GM23338 (cell line): ENCODE measurements around the gene SLC16A12. TPM values are rescaled to one million over a fixed set of nuclear protein-coding genes. Genes with fewer than 3 reads are reported as not detected.

Experiments
- ATAC-seq: fragments of 200-7000 bp; cut with Tn5 transposase; 3 replicates; pipeline ENCODE4 v1.9.1; 2020
- DNase-seq: peaks from one replicate; pipeline ENCODE4 v3.0.0-alpha.2; 2015; ENCODE audit warnings: low spot score
- H2AFZ ChIP-seq: fragments of 200-600 bp; sonication (generic); 2 replicates; pipeline ENCODE4 v1.8.0; 2016; ENCODE audit warnings: antibody characterized with exemption, mild to moderate bottlenecking, moderate library complexity
- H3F3A ChIP-seq: fragments of 200-600 bp; sonication (generic); replicated peaks from 2 replicates; pipeline ENCODE4 v1.8.0; 2017; ENCODE audit warnings: antibody characterized with exemption, mixed run types, low read depth
- H3K27ac ChIP-seq: fragments of 200-600 bp; sonication (generic); 2 replicates; pipeline ENCODE4 v1.6.1; 2016; ENCODE audit warnings: low read depth
- H3K27me3 ChIP-seq: fragments of 200-600 bp; sonication (generic); 2 replicates; pipeline ENCODE4 v1.8.0; 2016; ENCODE audit warnings: mild to moderate bottlenecking, mixed run types, moderate library complexity; ENCODE audit not compliant: insufficient read depth
- H3K36me3 ChIP-seq: fragments of 200-600 bp; sonication (generic); 2 replicates; pipeline ENCODE4 v1.8.0; 2016; ENCODE audit warnings: mild to moderate bottlenecking; ENCODE audit not compliant: insufficient read depth
- H3K4me1 ChIP-seq: fragments of 200-600 bp; sonication (generic); 2 replicates; pipeline ENCODE4 v1.8.0; 2016; ENCODE audit warnings: mild to moderate bottlenecking, moderate library complexity; ENCODE audit not compliant: insufficient read depth
- H3K4me2 ChIP-seq: fragments of 200-600 bp; sonication (generic); 2 replicates; pipeline ENCODE4 v1.7.1; 2017; ENCODE audit warnings: mixed run types
- H3K4me3 ChIP-seq: fragments of 200-600 bp; sonication (generic); 2 replicates; pipeline ENCODE4 v1.6.1; 2016; ENCODE audit warnings: mixed run types
- H3K79me2 ChIP-seq: fragments of 200-600 bp; sonication (generic); replicated peaks from 2 replicates; pipeline ENCODE4 v1.8.0; 2017; ENCODE audit warnings: mild to moderate bottlenecking; ENCODE audit not compliant: insufficient read depth
- H3K9me2 ChIP-seq: fragments of 200-600 bp; sonication (generic); 2 replicates; pipeline ENCODE4 v1.8.0; 2017; ENCODE audit not compliant: insufficient read depth
- H4K20me1 ChIP-seq: fragments of 200-600 bp; sonication (generic); replicated peaks from 2 replicates; pipeline ENCODE4 v1.8.0; 2017; ENCODE audit warnings: mild to moderate bottlenecking; ENCODE audit not compliant: insufficient read depth
- H3K27ac Mint-ChIP-seq: 2 replicates; pipeline ENCODE4 v1.8.0; 2020; ENCODE audit warnings: inconsistent platforms, mild to moderate bottlenecking, moderate library complexity, mixed read lengths
- H3K27me3 Mint-ChIP-seq: 3 replicates; pipeline ENCODE4 v1.8.0; 2022; ENCODE audit warnings: low read depth, mild to moderate bottlenecking, moderate library complexity, mixed read lengths, inconsistent platforms; ENCODE audit not compliant: insufficient read depth, poor library complexity
- H3K36me3 Mint-ChIP-seq: 3 replicates; pipeline ENCODE4 v1.8.0; 2021; ENCODE audit warnings: low read depth, mild to moderate bottlenecking, inconsistent platforms, moderate library complexity, mixed read lengths
- H3K4me1 Mint-ChIP-seq: 3 replicates; pipeline ENCODE4 v1.8.0; 2020; ENCODE audit warnings: mild to moderate bottlenecking, inconsistent platforms, mixed read lengths
- H3K4me3 Mint-ChIP-seq: 3 replicates; pipeline ENCODE4 v1.8.0; 2021; ENCODE audit warnings: moderate library complexity, mild to moderate bottlenecking, inconsistent platforms, mixed read lengths
- H3K9me3 Mint-ChIP-seq: 3 replicates; pipeline ENCODE4 v1.8.0; 2020; ENCODE audit warnings: moderate library complexity, mild to moderate bottlenecking, inconsistent platforms, mixed read lengths
- CREB1 ChIP-seq: fragments of 250-450 bp; sonication (Bioruptor Pico); IDR thresholded peaks from 2 replicates; pipeline ENCODE4 v1.5.0; 2020; ENCODE audit warnings: low read depth, mild to moderate bottlenecking, moderate library complexity
- CTCF ChIP-seq, 2 experiments: fragments of 200-600 bp in 1 of 2; sonication (generic) in 1 of 2; conservative IDR thresholded peaks; 2 replicates each; pipeline versions ENCODE4 v1.5.1 to v1.6.1; 2016 to 2017; ENCODE audit warnings: antibody characterized with exemption in 2 of 2, low read depth in 2 of 2, mild to moderate bottlenecking in 2 of 2, moderate library complexity in 1 of 2
- EZH2phosphoT487 ChIP-seq: fragments of 200-600 bp; sonication (generic); IDR thresholded peaks from one replicate; pipeline ENCODE4 v1.8.1; 2018; ENCODE audit warnings: antibody characterized with exemption; ENCODE audit not compliant: unreplicated experiment
- JUNB ChIP-seq: IDR thresholded peaks from one replicate; pipeline ENCODE4 v1.6.1; 2016; ENCODE audit warnings: antibody characterized with exemption; ENCODE audit not compliant: unreplicated experiment
- NANOG ChIP-seq: IDR thresholded peaks from 2 replicates; pipeline ENCODE4 v1.6.1; 2016; ENCODE audit warnings: antibody characterized with exemption, borderline replicate concordance
- POLR2AphosphoS5 ChIP-seq: IDR thresholded peaks from 2 replicates; pipeline ENCODE4 v1.6.1; 2016; ENCODE audit warnings: antibody characterized with exemption, low read depth
- ZNF114 ChIP-seq: fragments of 250-450 bp; sonication (Bioruptor Pico); IDR thresholded peaks from 2 replicates; pipeline ENCODE4 v1.5.0; 2020; ENCODE audit warnings: mild to moderate bottlenecking, moderate library complexity
- ZNF331 ChIP-seq: fragments of 250-450 bp; sonication (Bioruptor Pico); IDR thresholded peaks from 2 replicates; pipeline ENCODE4 v1.5.0; 2020; ENCODE audit warnings: low read depth, mild to moderate bottlenecking, moderate library complexity
- polyA plus RNA-seq: library from polyadenylated mRNA; unstranded; fragments of >200 nt; fragmentation: Nextera tagmentation; extraction: Ambion mirVana; gene quantifications from 2 replicates; pipeline ENCODE4 v1.2.1, GENCODE V29; 2016
- total RNA-seq: library from RNA; depleted of rRNA; stranded (reverse); fragments of >200 nt; shearing (Covaris generic); gene quantifications from 2 replicates; pipeline ENCODE4 v1.2.3, GENCODE V29; 2014
- TF ChIP-seq, protein P1 (sequence below): IDR thresholded peaks from one replicate; pipeline ENCODE4 v1.6.1; 2018; ENCODE audit warnings: antibody characterized with exemption; ENCODE audit not compliant: unreplicated experiment
- TF ChIP-seq, protein P2 (sequence below): fragments of 250-450 bp; sonication (Bioruptor Pico); IDR thresholded peaks from 2 replicates; pipeline ENCODE4 v1.5.0; 2020; ENCODE audit warnings: mild to moderate bottlenecking, moderate library complexity

The SLC16A12 gene
- total and polyA plus RNA-seq, 2 experiments from 2014 or later, result 0.84 to 2.0 TPM

DNA sequence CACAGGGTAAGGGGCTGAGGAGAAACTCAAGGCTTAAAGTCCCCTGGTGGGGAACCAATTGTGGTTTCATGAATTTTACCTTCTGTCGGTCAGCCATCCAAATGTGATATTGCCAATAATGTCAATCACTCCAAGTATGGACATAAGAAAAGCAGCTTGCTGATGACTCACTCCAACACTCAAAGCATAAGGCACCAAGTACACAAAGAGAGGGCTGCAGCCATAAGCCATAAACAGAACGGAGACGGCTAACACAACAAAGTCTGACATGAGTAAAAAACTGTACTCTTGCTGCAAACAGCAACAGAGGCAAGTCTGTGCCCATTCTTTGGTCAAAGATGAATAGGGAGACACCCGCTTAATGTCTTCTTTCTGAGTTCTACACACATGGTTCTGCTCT, 96.9 kb downstream of the SLC16A12 start (continued):
- TF ChIP-seq, protein P1, sequence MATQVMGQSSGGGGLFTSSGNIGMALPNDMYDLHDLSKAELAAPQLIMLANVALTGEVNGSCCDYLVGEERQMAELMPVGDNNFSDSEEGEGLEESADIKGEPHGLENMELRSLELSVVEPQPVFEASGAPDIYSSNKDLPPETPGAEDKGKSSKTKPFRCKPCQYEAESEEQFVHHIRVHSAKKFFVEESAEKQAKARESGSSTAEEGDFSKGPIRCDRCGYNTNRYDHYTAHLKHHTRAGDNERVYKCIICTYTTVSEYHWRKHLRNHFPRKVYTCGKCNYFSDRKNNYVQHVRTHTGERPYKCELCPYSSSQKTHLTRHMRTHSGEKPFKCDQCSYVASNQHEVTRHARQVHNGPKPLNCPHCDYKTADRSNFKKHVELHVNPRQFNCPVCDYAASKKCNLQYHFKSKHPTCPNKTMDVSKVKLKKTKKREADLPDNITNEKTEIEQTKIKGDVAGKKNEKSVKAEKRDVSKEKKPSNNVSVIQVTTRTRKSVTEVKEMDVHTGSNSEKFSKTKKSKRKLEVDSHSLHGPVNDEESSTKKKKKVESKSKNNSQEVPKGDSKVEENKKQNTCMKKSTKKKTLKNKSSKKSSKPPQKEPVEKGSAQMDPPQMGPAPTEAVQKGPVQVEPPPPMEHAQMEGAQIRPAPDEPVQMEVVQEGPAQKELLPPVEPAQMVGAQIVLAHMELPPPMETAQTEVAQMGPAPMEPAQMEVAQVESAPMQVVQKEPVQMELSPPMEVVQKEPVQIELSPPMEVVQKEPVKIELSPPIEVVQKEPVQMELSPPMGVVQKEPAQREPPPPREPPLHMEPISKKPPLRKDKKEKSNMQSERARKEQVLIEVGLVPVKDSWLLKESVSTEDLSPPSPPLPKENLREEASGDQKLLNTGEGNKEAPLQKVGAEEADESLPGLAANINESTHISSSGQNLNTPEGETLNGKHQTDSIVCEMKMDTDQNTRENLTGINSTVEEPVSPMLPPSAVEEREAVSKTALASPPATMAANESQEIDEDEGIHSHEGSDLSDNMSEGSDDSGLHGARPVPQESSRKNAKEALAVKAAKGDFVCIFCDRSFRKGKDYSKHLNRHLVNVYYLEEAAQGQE, result no peak

- H3K9me3 Mint-ChIP-seq, result no peaks in the 10 kb centered on the region
- H3K4me1 Mint-ChIP-seq, result peaks cover 45% of the 10 kb centered on the region
- H3K9me2 ChIP-seq, result no peaks in the 10 kb centered on the region
- H3K4me3 ChIP-seq, result no peak overlapping the region
- no peaks in the 10 kb centered on the region for H3K79me2 ChIP-seq
- no peaks in the 10 kb centered on the region for H3K36me3 ChIP-seq
- peaks cover 2% of the 10 kb centered on the region for H3K27me3 Mint-ChIP-seq
- H3K27ac ChIP-seq, result no peak overlapping the region
- H3K27ac Mint-ChIP-seq, result no peak overlapping the region
- H3K27me3 ChIP-seq, result no peaks in the 10 kb centered on the region
- H3K4me3 Mint-ChIP-seq, result no peak overlapping the region
- H4K20me1 ChIP-seq, result no peaks in the 10 kb centered on the region
- H3F3A ChIP-seq, result no peaks in the 10 kb centered on the region
- H3K4me2 ChIP-seq, result no peak overlapping the region
- ATAC-seq (no peak), DNase-seq (no peak)
- no peaks in the 10 kb centered on the region for H3K36me3 Mint-ChIP-seq
- peaks cover 24% of the 10 kb centered on the region for H3K4me1 ChIP-seq
- no peak overlapping the region for H2AFZ ChIP-seq
- TF ChIP-seq EZH2phosphoT487 (no peak), POLR2AphosphoS5 (no peak), NANOG (no peak), CTCF (conservative IDR thresholded peaks at IDR 0.05; ENCODE audit: low read depth in 2 of 2) (no peak), ZNF331 (no peak), JUNB (no peak), ZNF114 (CRISPR knock-in tag) (no peak), CREB1 (CRISPR knock-in tag) (no peak)
- TF ChIP-seq, protein P1, result no peak
- TF ChIP-seq, protein P2, sequence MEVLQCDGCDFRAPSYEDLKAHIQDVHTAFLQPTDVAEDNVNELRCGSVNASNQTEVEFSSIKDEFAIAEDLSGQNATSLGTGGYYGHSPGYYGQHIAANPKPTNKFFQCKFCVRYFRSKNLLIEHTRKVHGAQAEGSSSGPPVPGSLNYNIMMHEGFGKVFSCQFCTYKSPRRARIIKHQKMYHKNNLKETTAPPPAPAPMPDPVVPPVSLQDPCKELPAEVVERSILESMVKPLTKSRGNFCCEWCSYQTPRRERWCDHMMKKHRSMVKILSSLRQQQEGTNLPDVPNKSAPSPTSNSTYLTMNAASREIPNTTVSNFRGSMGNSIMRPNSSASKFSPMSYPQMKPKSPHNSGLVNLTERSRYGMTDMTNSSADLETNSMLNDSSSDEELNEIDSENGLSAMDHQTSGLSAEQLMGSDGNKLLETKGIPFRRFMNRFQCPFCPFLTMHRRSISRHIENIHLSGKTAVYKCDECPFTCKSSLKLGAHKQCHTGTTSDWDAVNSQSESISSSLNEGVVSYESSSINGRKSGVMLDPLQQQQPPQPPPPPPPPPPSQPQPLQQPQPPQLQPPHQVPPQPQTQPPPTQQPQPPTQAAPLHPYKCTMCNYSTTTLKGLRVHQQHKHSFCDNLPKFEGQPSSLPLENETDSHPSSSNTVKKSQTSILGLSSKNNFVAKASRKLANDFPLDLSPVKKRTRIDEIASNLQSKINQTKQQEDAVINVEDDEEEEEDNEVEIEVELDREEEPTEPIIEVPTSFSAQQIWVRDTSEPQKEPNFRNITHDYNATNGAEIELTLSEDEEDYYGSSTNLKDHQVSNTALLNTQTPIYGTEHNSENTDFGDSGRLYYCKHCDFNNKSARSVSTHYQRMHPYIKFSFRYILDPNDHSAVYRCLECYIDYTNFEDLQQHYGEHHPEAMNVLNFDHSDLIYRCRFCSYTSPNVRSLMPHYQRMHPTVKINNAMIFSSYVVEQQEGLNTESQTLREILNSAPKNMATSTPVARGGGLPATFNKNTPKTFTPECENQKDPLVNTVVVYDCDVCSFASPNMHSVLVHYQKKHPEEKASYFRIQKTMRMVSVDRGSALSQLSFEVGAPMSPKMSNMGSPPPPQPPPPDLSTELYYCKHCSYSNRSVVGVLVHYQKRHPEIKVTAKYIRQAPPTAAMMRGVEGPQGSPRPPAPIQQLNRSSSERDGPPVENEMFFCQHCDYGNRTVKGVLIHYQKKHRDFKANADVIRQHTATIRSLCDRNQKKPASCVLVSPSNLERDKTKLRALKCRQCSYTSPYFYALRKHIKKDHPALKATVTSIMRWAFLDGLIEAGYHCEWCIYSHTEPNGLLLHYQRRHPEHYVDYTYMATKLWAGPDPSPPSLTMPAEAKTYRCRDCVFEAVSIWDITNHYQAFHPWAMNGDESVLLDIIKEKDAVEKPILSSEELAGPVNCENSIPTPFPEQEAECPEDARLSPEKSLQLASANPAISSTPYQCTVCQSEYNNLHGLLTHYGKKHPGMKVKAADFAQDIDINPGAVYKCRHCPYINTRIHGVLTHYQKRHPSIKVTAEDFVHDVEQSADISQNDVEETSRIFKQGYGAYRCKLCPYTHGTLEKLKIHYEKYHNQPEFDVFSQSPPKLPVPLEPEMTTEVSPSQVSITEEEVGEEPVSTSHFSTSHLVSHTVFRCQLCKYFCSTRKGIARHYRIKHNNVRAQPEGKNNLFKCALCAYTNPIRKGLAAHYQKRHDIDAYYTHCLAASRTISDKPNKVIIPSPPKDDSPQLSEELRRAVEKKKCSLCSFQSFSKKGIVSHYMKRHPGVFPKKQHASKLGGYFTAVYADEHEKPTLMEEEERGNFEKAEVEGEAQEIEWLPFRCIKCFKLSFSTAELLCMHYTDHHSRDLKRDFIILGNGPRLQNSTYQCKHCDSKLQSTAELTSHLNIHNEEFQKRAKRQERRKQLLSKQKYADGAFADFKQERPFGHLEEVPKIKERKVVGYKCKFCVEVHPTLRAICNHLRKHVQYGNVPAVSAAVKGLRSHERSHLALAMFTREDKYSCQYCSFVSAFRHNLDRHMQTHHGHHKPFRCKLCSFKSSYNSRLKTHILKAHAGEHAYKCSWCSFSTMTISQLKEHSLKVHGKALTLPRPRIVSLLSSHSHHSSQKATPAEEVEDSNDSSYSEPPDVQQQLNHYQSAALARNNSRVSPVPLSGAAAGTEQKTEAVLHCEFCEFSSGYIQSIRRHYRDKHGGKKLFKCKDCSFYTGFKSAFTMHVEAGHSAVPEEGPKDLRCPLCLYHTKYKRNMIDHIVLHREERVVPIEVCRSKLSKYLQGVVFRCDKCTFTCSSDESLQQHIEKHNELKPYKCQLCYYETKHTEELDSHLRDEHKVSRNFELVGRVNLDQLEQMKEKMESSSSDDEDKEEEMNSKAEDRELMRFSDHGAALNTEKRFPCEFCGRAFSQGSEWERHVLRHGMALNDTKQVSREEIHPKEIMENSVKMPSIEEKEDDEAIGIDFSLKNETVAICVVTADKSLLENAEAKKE, result no peak
Observed at GRCh38 chr10:89431977-89432376, 103.4 kb downstream of the SLC16A12 start.
